Amniotic stem cell (primary cell): Measurements from ENCODE around the gene TTC38.
"Not testable (repeated sequence)": the region's sequence is repeated elsewhere in the genome, so short reads cannot be mapped to it uniquely, and the experiment has no call there.

ENCODE experiments used
- DNase-seq: peaks from one replicate; lab custom pipeline; 2025; lab: John Stamatoyannopoulos, UW

Gene TTC38

GRCh38 chr22:46296257-46297150 is 28.7 kb downstream of the TTC38 start, which contains the start of gene GTSE1:
TSS of gene GTSE1 (plus strand) at chr22:46296870. CDS start at chr22:46297401, 531 bp downstream.
- peak; percentile 87 for DNase-seq

- DNase-seq = no peak
These were observed 29.5 kb downstream of the TTC38 start for GRCh38 chr22:46297151-46297812.

- DNase-seq = no peak
These were observed 31.3 kb downstream of the TTC38 start for GRCh38 chr22:46299101-46299500.

GRCh38 chr22:46300491-46300890 is 32.7 kb downstream of the TTC38 start:
- no peak for DNase-seq

GRCh38 chr22:46303347-46303965 is 35.6 kb downstream of the TTC38 start:
- DNase-seq = no peak

GRCh38 chr22:46308283-46308988 is 40.6 kb downstream of the TTC38 start:
- no peak for DNase-seq

GRCh38 chr22:46309526-46310085 is 41.8 kb downstream of the TTC38 start:
- no peak for DNase-seq

GRCh38 chr22:46312056-46312455 is 44.2 kb downstream of the TTC38 start:
- no peak for DNase-seq

GRCh38 chr22:46312848-46313247 is 45.0 kb downstream of the TTC38 start:
- DNase-seq = not testable (repeated sequence)

- DNase-seq = no peak
These were observed 48.2 kb downstream of the TTC38 start for GRCh38 chr22:46315976-46316375.

GRCh38 chr22:46317646-46318045 is 49.8 kb downstream of the TTC38 start:
- no peak for DNase-seq

GRCh38 chr22:46318576-46318975 is 50.8 kb downstream of the TTC38 start:
- DNase-seq = no peak

- no peak for DNase-seq
These were observed 51.5 kb downstream of the TTC38 start for GRCh38 chr22:46319319-46319718.

- no peak for DNase-seq
These were observed 52.4 kb downstream of the TTC38 start for GRCh38 chr22:46320166-46320710.

GRCh38 chr22:46320716-46321386 is 53.0 kb downstream of the TTC38 start:
- no peak for DNase-seq

- DNase-seq = no peak
These were observed 54.9 kb downstream of the TTC38 start for GRCh38 chr22:46322711-46323110.

GRCh38 chr22:46323162-46323561 is 55.4 kb downstream of the TTC38 start:
- DNase-seq = no peak

GRCh38 chr22:46326066-46326680 is 58.4 kb downstream of the TTC38 start:
- no peak for DNase-seq

- DNase-seq = no peak
These were observed 60.1 kb downstream of the TTC38 start for GRCh38 chr22:46327691-46328465.

GRCh38 chr22:46328797-46329196 is 61.0 kb downstream of the TTC38 start:
- DNase-seq = no peak
